H1 (cell line): ENCODE measurements around the gene ZFP30. TPM values are rescaled to one million over a fixed set of nuclear protein-coding genes. Genes with fewer than 3 reads are reported as not detected.

ENCODE experiments used
- GABPA ChIP-seq: IDR thresholded peaks from 2 replicates; pipeline ENCODE4 v1.6.1; 2011; ENCODE audit warnings: mild to moderate bottlenecking, low read length, moderate library complexity, borderline replicate concordance; ENCODE audit not compliant: insufficient read depth
- KDM4A ChIP-seq: IDR thresholded peaks from one replicate; pipeline ENCODE4 v1.7.1; 2012; ENCODE audit warnings: low read depth, mild to moderate bottlenecking, moderate library complexity, low read length, inconsistent platforms; ENCODE audit not compliant: severe bottlenecking
- MAFK ChIP-seq: IDR thresholded peaks from 2 replicates; pipeline ENCODE4 v1.6.1; 2012; ENCODE audit warnings: low read depth, mild to moderate bottlenecking, improper control_type of control experiment, low read length
- TAF1 ChIP-seq: IDR thresholded peaks from 2 replicates; pipeline ENCODE4 v1.6.1; 2011; ENCODE audit warnings: mild to moderate bottlenecking, low read depth, low read length
- polyA plus RNA-seq, 7 experiments: library from polyadenylated mRNA; depleted of rRNA in 3 of 7; stranded (reverse) in 5 of 7; unstranded in 2 of 7; fragments of >200 nt in 5 of 7; fragments of 200-250 nt in 2 of 7; gene quantifications; 1 replicate in 5 of 7; 2 replicates in 1 of 7; 4 replicates in 1 of 7; pipeline versions ENCODE4 v1.2.1 to v1.2.3, GENCODE V29; 2011 to 2013; ENCODE audit warnings: missing spikeins in 2 of 7, mixed read lengths in 2 of 7
- total RNA-seq: library from RNA; stranded (reverse); fragmentation: NEBNext Ultra II Directional; extraction: Animal tissue kit (Norgen Biotek cat#: 25700); gene quantifications from 2 replicates; pipeline ENCODE4 v1.2.1, GENCODE V29; 2021
- TF ChIP-seq, protein P1 (sequence below): fragments of 300-600 bp; sonication (generic); IDR thresholded peaks from 2 replicates; pipeline ENCODE4 v1.7.1; 2012; ENCODE audit warnings: low read length, moderate library complexity, mild to moderate bottlenecking, inconsistent platforms; ENCODE audit not compliant: insufficient replicate concordance

The ZFP30 gene
- total and polyA plus RNA-seq, 2 of the 8 experiments (the other 6 are each of a cell fraction or from before 2014, with no cell fraction given): 1.4 to 6.1 TPM

DNA sequence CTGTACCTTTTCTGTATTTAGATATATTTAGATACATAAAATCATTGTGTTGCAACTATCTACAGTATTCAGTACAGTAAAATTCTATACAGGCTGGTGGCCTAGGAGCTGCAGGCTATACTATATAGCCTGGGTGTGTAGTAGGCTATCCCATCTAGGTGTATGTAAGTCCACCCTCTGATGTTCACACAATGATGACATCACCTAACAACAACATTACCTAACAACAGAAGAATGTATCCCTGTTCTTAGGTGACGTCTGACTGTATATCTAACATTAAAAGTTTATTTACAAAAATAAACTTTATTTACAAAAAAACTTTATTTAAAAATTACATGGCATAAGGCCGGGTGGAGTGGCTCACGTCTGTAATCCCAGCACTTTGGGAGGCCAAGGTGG is 28.3 kb upstream of the ZFP30 start (continued):
- no peak for TF ChIP-seq GABPA
- TF ChIP-seq, protein P1, sequence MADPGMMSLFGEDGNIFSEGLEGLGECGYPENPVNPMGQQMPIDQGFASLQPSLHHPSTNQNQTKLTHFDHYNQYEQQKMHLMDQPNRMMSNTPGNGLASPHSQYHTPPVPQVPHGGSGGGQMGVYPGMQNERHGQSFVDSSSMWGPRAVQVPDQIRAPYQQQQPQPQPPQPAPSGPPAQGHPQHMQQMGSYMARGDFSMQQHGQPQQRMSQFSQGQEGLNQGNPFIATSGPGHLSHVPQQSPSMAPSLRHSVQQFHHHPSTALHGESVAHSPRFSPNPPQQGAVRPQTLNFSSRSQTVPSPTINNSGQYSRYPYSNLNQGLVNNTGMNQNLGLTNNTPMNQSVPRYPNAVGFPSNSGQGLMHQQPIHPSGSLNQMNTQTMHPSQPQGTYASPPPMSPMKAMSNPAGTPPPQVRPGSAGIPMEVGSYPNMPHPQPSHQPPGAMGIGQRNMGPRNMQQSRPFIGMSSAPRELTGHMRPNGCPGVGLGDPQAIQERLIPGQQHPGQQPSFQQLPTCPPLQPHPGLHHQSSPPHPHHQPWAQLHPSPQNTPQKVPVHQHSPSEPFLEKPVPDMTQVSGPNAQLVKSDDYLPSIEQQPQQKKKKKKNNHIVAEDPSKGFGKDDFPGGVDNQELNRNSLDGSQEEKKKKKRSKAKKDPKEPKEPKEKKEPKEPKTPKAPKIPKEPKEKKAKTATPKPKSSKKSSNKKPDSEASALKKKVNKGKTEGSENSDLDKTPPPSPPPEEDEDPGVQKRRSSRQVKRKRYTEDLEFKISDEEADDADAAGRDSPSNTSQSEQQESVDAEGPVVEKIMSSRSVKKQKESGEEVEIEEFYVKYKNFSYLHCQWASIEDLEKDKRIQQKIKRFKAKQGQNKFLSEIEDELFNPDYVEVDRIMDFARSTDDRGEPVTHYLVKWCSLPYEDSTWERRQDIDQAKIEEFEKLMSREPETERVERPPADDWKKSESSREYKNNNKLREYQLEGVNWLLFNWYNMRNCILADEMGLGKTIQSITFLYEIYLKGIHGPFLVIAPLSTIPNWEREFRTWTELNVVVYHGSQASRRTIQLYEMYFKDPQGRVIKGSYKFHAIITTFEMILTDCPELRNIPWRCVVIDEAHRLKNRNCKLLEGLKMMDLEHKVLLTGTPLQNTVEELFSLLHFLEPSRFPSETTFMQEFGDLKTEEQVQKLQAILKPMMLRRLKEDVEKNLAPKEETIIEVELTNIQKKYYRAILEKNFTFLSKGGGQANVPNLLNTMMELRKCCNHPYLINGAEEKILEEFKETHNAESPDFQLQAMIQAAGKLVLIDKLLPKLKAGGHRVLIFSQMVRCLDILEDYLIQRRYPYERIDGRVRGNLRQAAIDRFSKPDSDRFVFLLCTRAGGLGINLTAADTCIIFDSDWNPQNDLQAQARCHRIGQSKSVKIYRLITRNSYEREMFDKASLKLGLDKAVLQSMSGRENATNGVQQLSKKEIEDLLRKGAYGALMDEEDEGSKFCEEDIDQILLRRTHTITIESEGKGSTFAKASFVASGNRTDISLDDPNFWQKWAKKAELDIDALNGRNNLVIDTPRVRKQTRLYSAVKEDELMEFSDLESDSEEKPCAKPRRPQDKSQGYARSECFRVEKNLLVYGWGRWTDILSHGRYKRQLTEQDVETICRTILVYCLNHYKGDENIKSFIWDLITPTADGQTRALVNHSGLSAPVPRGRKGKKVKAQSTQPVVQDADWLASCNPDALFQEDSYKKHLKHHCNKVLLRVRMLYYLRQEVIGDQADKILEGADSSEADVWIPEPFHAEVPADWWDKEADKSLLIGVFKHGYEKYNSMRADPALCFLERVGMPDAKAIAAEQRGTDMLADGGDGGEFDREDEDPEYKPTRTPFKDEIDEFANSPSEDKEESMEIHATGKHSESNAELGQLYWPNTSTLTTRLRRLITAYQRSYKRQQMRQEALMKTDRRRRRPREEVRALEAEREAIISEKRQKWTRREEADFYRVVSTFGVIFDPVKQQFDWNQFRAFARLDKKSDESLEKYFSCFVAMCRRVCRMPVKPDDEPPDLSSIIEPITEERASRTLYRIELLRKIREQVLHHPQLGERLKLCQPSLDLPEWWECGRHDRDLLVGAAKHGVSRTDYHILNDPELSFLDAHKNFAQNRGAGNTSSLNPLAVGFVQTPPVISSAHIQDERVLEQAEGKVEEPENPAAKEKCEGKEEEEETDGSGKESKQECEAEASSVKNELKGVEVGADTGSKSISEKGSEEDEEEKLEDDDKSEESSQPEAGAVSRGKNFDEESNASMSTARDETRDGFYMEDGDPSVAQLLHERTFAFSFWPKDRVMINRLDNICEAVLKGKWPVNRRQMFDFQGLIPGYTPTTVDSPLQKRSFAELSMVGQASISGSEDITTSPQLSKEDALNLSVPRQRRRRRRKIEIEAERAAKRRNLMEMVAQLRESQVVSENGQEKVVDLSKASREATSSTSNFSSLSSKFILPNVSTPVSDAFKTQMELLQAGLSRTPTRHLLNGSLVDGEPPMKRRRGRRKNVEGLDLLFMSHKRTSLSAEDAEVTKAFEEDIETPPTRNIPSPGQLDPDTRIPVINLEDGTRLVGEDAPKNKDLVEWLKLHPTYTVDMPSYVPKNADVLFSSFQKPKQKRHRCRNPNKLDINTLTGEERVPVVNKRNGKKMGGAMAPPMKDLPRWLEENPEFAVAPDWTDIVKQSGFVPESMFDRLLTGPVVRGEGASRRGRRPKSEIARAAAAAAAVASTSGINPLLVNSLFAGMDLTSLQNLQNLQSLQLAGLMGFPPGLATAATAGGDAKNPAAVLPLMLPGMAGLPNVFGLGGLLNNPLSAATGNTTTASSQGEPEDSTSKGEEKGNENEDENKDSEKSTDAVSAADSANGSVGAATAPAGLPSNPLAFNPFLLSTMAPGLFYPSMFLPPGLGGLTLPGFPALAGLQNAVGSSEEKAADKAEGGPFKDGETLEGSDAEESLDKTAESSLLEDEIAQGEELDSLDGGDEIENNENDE: no peak
- no peak for TF ChIP-seq KDM4A
- no peak for TF ChIP-seq TAF1
- TF ChIP-seq MAFK: no peak
- TF ChIP-seq, all 59 proteins: peak for 0
